HuH-7 (cell line): ENCODE data around the gene PGD.
A peak's percentile ranks its signal among the peaks of the same experiment; 100 is the strongest.
"Not testable (repeated sequence)": the region's sequence is repeated elsewhere in the genome, so short reads cannot be mapped to it uniquely, and the experiment has no call there.

Experiments used
- DNase-seq: peaks from one replicate; pipeline ENCODE4 v3.0.0; 2011; ENCODE audit warnings: low spot score

The PGD gene

GRCh38 chr1:10399444-10399941, 629 bp downstream of the PGD start:
- no peak for DNase-seq

DNA sequence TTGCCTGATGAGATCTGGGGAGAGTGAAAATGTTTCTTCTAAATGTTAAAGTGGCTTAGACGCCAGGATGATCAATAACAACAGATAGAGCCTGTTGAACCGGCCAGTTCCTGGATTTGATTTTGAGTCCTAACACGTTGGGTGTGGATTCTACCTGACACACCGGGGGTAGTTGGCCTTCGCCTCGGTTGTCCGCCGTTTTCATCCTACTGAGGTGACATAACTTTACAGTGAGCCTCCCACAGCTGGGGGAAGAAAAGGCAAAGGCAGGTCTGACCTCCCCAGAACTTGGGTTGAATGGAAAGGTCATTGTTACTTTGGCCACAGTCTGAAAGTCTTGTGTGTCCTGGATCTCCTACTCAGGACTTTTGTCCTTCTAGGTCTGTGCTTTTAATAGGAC, 1.1 kb downstream of the PGD start:
- DNase-seq: no peak

DNA sequence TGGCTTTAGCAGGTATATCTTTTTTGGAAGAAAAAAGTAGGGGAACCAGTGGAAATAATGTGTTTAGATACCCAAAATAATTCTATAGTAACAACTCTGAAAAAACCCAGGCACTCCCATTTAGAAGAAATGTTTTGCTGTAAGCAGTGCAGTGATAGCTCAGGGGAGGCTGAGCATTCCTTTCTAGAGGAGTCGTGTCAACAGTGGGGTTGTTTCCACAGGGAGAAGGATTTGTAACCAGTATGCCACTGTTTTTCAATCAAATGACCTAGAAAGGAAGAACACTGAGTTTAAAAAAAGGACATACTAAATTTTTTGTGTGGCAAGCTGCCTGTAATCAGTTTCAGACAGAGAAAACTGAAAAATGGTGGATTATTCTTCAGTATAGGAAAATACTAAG, 2.4 kb downstream of the PGD start:
- DNase-seq: no peak

GRCh38 chr1:10402729-10403274, 3.9 kb downstream of the PGD start:
- DNase-seq: no peak

- no peak for DNase-seq
Measured at GRCh38 chr1:10407201-10407600, 8.3 kb downstream of the PGD start.

DNA sequence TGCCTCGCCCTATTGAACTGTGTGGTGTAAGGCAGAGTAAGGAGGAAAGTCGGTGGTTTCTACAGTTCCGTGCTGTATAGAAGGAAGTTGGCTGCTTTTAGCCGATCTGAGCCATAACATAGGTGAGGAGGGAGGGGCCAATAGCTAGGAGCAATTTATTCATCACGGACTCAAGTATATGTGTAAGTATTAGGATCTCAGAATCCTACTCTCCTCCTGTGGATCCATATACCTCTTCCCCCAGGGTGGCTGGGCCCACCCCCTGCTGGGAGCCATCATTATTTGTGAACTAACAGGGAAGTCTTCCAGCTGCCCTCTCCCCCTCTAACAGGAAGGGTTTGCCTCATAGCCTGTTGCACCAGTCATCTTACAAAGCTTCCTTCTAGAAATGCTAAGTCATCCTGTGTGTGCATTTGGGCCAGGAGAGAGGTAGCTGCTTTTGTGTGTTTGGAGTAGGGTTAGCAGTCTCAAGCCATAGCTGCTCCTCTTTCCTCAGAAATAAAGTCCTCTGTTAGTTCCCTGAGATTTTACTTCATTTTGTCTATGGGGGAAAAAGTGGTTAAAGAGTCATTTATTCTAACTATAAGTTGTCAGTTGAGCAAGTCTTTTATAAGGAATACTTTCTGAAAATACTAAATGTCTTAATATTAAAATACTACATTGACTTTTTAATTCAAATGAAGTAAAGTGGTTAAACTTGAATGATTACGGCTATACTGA, 16.5 kb downstream of the PGD start:
- no peak for DNase-seq

GRCh38 chr1:10415967-10416366, 17.1 kb downstream of the PGD start:
- not testable (repeated sequence) for DNase-seq

DNA sequence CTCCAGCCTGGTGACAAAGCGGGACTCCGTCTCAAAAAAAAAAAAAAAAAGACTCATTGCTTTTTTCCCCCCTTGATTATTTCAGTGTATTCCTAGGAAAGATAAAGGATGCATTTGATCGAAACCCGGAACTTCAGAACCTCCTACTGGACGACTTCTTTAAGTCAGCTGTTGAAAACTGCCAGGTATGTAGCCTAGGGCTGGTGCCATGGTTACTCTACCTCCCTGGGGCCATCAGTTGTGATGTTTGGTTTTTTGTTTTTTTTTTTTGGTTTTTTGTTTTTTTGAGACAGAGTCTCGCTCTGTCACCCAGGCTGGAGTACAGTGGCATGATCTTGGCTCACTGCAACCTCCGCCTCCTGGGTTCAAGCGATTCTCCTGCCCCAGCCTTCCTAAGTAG, 19.9 kb downstream of the PGD start:
- not testable (repeated sequence) for DNase-seq

GRCh38 chr1:10419351-10419750, 20.5 kb downstream of the PGD start:
- no peak for DNase-seq

- DNase-seq: no peak
Measured at GRCh38 chr1:10421637-10422036, 22.8 kb downstream of the PGD start.

- DNase-seq: no peak
Measured at GRCh38 chr1:10424034-10424433, 25.2 kb downstream of the PGD start.

DNA sequence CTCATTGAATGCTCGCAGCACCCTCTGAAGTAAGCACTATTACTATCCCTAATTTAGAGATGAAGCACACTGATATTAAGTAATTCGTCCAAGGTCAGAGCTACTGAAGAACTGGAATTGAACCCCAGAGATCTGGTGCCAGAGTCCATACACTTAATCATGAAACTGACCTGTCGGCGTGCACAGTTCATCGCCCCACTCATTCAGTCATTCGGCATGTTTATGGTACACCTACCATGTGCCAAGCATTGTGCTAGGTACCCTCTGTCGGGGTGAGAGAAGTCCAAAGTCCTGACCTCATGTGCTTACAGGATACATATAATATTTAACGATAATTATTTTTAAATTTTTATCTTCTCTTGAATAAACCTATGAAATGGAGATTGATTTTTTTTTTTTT, 25.8 kb downstream of the PGD start:
- no peak for DNase-seq

DNA sequence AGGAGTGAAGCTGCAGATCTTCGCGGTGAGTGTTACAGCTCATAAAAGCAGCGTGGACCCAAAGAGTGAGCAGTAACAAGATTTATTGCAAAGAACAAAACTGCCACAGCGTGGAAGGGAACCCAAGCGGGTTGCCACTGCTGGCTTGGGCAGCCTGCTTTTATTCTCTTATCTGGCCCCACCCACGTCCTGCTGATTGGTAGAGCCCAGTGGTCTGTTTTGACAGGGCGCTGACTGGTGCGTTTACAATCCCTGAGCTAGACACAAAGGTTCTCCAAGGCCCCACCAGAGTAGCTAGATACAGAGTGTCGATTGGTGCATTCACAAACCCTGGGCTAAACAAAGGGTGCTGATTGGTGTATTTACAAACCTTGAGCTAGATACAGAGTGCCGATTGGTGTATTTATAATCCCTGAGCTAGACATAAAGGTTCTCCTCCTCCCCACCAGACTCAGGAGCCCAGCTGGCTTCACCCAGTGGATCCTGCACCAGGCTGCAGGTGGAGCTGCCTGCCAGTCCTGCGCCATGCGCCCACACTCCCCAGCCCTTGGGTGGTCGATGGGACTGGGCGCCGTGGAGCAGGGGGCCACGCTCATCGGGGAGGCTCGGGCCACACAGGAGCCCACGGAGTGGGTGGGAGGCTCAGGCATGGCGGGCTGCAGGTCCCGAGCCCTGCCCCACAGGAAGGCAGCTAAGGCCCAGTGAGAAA, 27.1 kb downstream of the PGD start:
- DNase-seq: not testable (repeated sequence)

DNA sequence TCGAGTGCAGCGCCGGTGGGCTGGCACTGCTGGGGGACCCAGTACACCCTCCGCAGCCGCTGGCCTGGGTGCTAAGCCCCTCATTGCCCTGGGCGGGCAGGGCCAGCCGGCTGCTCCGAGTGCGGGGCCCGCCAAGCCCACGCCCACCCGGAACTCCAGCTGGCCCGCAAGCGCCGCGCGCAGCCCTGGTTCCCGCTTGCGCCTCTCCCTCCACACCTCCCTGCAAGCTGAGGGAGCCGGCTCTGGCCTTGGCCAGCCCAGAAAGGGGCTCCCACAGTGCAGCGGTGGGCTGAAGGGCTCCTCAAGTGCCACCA, 27.6 kb downstream of the PGD start:
- not testable (repeated sequence) for DNase-seq

DNA sequence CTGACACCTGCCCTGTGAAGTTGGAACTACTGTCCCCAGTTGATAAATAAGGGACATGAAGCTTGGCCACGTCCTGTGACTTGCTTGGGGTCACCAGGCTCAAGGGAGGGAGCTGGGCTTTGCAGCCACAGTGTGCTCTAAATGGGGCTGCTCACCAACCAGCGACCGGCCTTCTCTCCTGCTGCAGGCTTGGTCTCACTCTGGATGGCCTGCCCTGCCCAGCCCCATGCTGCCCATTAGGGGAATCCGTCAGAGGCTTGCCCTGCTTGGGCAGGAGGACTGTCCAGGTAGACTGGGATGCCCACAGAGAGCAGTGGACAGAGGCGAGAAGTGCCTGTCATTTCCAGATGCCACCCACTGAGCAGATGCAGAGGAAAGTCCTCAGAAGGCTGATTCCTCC, 30.1 kb downstream of the PGD start:
- DNase-seq: no peak

DNA sequence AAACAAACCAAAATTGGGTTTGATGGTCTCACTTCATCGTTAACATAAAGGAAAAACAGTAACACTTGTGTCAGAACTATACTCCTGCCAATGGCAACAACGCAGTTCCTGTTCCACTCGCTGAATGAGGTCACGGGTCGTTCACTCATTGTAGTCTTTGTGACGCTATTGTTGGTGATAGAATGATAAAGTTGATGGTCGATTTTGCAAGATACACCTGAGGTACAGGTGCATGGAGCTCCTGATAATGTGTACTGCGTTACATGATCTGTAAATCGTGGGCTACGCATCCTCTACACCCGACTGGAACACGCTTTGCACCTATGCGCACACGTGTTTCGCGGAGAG, 31.0 kb downstream of the PGD start:
- DNase-seq: no peak

- DNase-seq: peak; percentile 98
Measured at GRCh38 chr1:10430216-10431069, 31.6 kb downstream of the PGD start, which contains the start of gene CENPS. Gene CENPS, plus strand, starts transcription at chr1:10430433. Its CDS starts 85 bp downstream, at chr1:10430518.

DNA sequence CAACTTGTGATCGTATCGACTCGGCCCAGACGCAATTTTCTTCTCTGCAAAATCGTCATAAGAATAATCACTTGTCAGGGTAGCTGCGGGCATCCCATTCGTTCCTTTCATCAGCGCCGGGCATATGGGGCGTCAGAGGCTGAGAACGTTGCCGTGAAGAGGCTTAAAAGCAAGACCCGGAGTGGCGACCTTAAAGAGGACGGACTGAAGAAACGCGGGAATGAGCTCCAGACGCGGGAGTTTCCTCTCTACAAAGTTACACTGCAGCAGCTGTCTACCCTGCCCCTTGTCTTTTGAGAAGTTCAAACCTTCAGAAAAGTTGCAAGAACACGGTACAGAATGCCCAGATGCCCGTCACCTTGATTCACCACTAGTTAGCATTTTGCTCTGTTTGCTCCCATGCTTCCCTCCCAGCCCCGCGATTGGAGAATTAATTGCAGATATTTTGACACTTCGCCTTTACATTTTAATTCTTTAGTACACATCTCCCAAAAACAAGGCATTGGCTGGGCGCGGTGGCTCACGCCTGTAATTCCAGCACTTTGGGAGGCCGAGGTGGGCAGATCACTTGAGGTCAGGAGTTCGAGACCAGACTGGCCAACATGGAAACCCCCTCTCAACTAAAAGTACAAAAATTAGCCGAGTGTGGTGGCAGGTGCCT, 32.3 kb downstream of the PGD start:
- no peak for DNase-seq

- no peak for DNase-seq
Measured at GRCh38 chr1:10432910-10433700, 34.2 kb downstream of the PGD start.

- no peak for DNase-seq
Measured at GRCh38 chr1:10433790-10434189, 34.9 kb downstream of the PGD start.

GRCh38 chr1:10434590-10434989, 35.7 kb downstream of the PGD start:
- DNase-seq: no peak
